Stimulated activated CD8-positive, alpha-beta memory T cell treated with anti-CD3 and anti-CD28 coated beads, Interleukin-12 subunit alpha, Interleukin-12 subunit beta, amount 100 ng/mL, for 1 hour (primary cell): ENCODE measurements around the gene PRICKLE1.

Source experiments
- DNase-seq: peaks from one replicate; pipeline ENCODE4 v3.0.0-alpha.2; 2020; ENCODE audit warnings: low read depth

The PRICKLE1 gene

GRCh38 chr12:42589465-42590329, at the start of gene PRICKLE1:
PRICKLE1 (minus strand) TSS chr12:42589746; CDS start chr12:42472516, 117,230 bp downstream.
- no peak for DNase-seq

- no peak for DNase-seq
Observed at GRCh38 chr12:42638697-42639096, 49.2 kb upstream of the PRICKLE1 start.

GRCh38 chr12:42638011-42638410, 48.5 kb upstream of the PRICKLE1 start:
- DNase-seq: no peak

- no peak for DNase-seq
Observed at GRCh38 chr12:42636993-42637392, 47.4 kb upstream of the PRICKLE1 start.

GRCh38 chr12:42633594-42633993, 44.0 kb upstream of the PRICKLE1 start:
- DNase-seq: no peak

- no peak for DNase-seq
Observed at GRCh38 chr12:42631513-42631912, 42.0 kb upstream of the PRICKLE1 start.

- DNase-seq: no peak
Observed at GRCh38 chr12:42630314-42630713, 40.8 kb upstream of the PRICKLE1 start.

GRCh38 chr12:42627151-42627550, 37.6 kb upstream of the PRICKLE1 start:
- DNase-seq: no peak

GRCh38 chr12:42625611-42626010, 36.1 kb upstream of the PRICKLE1 start:
- DNase-seq: no peak

- no peak for DNase-seq
Observed at GRCh38 chr12:42617622-42618021, 28.1 kb upstream of the PRICKLE1 start.

- no peak for DNase-seq
Observed at GRCh38 chr12:42615006-42615405, 25.5 kb upstream of the PRICKLE1 start.

GRCh38 chr12:42612231-42612613, 22.7 kb upstream of the PRICKLE1 start:
- DNase-seq: no peak

- no peak for DNase-seq
Observed at GRCh38 chr12:42611571-42612230, 22.2 kb upstream of the PRICKLE1 start.

GRCh38 chr12:42609605-42610004, 20.1 kb upstream of the PRICKLE1 start:
- DNase-seq: no peak

GRCh38 chr12:42608196-42608825, 18.8 kb upstream of the PRICKLE1 start:
- no peak for DNase-seq

GRCh38 chr12:42607584-42608058, 18.1 kb upstream of the PRICKLE1 start:
- DNase-seq: no peak

GRCh38 chr12:42606471-42606870, 16.9 kb upstream of the PRICKLE1 start:
- no peak for DNase-seq

GRCh38 chr12:42605685-42606084, 16.1 kb upstream of the PRICKLE1 start:
- DNase-seq: no peak

GRCh38 chr12:42603246-42603990, 13.9 kb upstream of the PRICKLE1 start:
- no peak for DNase-seq

GRCh38 chr12:42593874-42594273, 4.3 kb upstream of the PRICKLE1 start:
- no peak for DNase-seq

- no peak for DNase-seq
Observed at GRCh38 chr12:42590330-42590934, 886 bp upstream of the PRICKLE1 start.
